Mammary epithelial cell (primary cell): ENCODE results near the gene MIEF2.

Source experiments
- CTCF ChIP-seq, 2 donors: IDR thresholded peaks in 1 of 2; conservative IDR thresholded peaks in 1 of 2; 2 replicates each; pipeline ENCODE4 v1.5.1; 2011 to 2012; ENCODE audit warnings: inconsistent platforms in 2 of 2, low read length in 2 of 2, mild to moderate bottlenecking in 2 of 2, control low read depth in 1 of 2, low read depth in 1 of 2; ENCODE audit not compliant: insufficient read depth in 1 of 2; ENCODE audit errors: extremely low read depth in 1 of 2
- EZH2 ChIP-seq: IDR thresholded peaks from 2 replicates; pipeline ENCODE4 v1.6.1; 2012; ENCODE audit warnings: low read length, inconsistent platforms, borderline replicate concordance

- TF ChIP-seq CTCF (conservative IDR thresholded peaks at IDR 0.05 in 1 of 2, IDR thresholded peaks at IDR 0.05 in 1 of 2; ENCODE audit: extremely low read depth in 1 of 2, insufficient read depth in 1 of 2, low read depth in 1 of 2, low read length in 2 of 2), result no peak
- TF ChIP-seq EZH2, result no peak
Observed at GRCh38 chr17:18257982-18258355, 2.5 kb upstream of the MIEF2 start.
